ENCODE data around the gene TIMP3.

GRCh38 chr22:32765132-32765618 is 36.3 kb upstream of the TIMP3 start:
- TF ChIP-seq, protein P1, sequence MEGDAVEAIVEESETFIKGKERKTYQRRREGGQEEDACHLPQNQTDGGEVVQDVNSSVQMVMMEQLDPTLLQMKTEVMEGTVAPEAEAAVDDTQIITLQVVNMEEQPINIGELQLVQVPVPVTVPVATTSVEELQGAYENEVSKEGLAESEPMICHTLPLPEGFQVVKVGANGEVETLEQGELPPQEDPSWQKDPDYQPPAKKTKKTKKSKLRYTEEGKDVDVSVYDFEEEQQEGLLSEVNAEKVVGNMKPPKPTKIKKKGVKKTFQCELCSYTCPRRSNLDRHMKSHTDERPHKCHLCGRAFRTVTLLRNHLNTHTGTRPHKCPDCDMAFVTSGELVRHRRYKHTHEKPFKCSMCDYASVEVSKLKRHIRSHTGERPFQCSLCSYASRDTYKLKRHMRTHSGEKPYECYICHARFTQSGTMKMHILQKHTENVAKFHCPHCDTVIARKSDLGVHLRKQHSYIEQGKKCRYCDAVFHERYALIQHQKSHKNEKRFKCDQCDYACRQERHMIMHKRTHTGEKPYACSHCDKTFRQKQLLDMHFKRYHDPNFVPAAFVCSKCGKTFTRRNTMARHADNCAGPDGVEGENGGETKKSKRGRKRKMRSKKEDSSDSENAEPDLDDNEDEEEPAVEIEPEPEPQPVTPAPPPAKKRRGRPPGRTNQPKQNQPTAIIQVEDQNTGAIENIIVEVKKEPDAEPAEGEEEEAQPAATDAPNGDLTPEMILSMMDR (IDR thresholded peaks at IDR 0.05): no peak
- TF ChIP-seq POLR2A (IDR thresholded peaks at IDR 0.05): no peak

Data from Peyer's patch (tissue), 4 donors.